CD4-positive, alpha-beta memory T cell (primary cell): ENCODE data around the gene IQCM. TPM values are rescaled to one million over a fixed set of nuclear protein-coding genes. Genes with fewer than 3 reads are reported as not detected.

ENCODE experiments used
- CTCF ChIA-PET: fragments of 350-600 bp; sonication (Branson Sonifier 250); formaldehyde crosslinking; loops from one replicate; lab custom pipeline; 2021; ENCODE audit warnings: inconsistent platforms; ENCODE audit not compliant: partially characterized antibody; lab: Charles Lee
- POLR2A ChIA-PET: fragments of 350-600 bp; sonication (Branson Sonifier 250); formaldehyde crosslinking; loops from one replicate; lab custom pipeline; 2021; ENCODE audit not compliant: partially characterized antibody; lab: Charles Lee
- DNase-seq, 5 donors: peaks; one replicate each; pipeline versions ENCODE4 v3.0.0 to v3.0.0-alpha.2; 2020 to 2022; ENCODE audit warnings: mixed read lengths in 1 of 5
- H3K27ac ChIP-seq: one replicate; pipeline ENCODE4 v1.7.0; 2013; ENCODE audit warnings: low read depth, low read length
- H3K27me3 ChIP-seq: 2 replicates; pipeline ENCODE4 v1.7.0; 2013; ENCODE audit warnings: mild to moderate bottlenecking, low read length, moderate library complexity; ENCODE audit not compliant: insufficient read depth
- H3K36me3 ChIP-seq: 2 replicates; pipeline ENCODE4 v1.7.0; 2013; ENCODE audit warnings: mild to moderate bottlenecking, low read length, moderate library complexity; ENCODE audit not compliant: insufficient read depth
- H3K4me1 ChIP-seq: 2 replicates; pipeline ENCODE4 v1.7.0; 2013; ENCODE audit warnings: mild to moderate bottlenecking, low read length, moderate library complexity; ENCODE audit not compliant: insufficient read depth
- H3K4me3 ChIP-seq, 2 donors: one replicate each; pipeline ENCODE4 v1.7.0; 2013; ENCODE audit warnings: low read length in 2 of 2, mild to moderate bottlenecking in 1 of 2
- H3K9me3 ChIP-seq, 2 donors: one replicate each; pipeline ENCODE4 v1.7.0; 2013; ENCODE audit warnings: low read length in 2 of 2, control low read depth in 1 of 2; ENCODE audit not compliant: control insufficient read depth in 1 of 2
- H3K27ac Mint-ChIP-seq, 7 donors: one replicate each; pipeline ENCODE4 v1.8.0; 2020 to 2021; ENCODE audit warnings: mixed read lengths in 7 of 7, mild to moderate bottlenecking in 6 of 7, inconsistent platforms in 3 of 7, moderate library complexity in 3 of 7
- H3K27me3 Mint-ChIP-seq, 2 donors: one replicate each; pipeline ENCODE4 v1.8.0; 2020 to 2021; ENCODE audit warnings: mixed read lengths in 2 of 2
- H3K36me3 Mint-ChIP-seq, 2 donors: one replicate each; pipeline ENCODE4 v1.8.0; 2020 to 2021; ENCODE audit warnings: mixed read lengths in 2 of 2, inconsistent platforms in 1 of 2, mild to moderate bottlenecking in 1 of 2
- H3K4me1 Mint-ChIP-seq, 4 donors: one replicate each; pipeline ENCODE4 v1.8.0; 2020 to 2021; ENCODE audit warnings: mixed read lengths in 4 of 4, mild to moderate bottlenecking in 1 of 4
- H3K4me3 Mint-ChIP-seq, 8 donors: one replicate each; pipeline ENCODE4 v1.8.0; 2020 to 2021; ENCODE audit warnings: mixed read lengths in 8 of 8, mild to moderate bottlenecking in 7 of 8, moderate library complexity in 6 of 8, inconsistent platforms in 3 of 8
- H3K9me3 Mint-ChIP-seq, 8 donors: one replicate each; pipeline ENCODE4 v1.8.0; 2020 to 2021; ENCODE audit warnings: mixed read lengths in 8 of 8, mild to moderate bottlenecking in 5 of 8, inconsistent platforms in 3 of 8, moderate library complexity in 1 of 8
- intact Hi-C: fragments of 100-400 bp; cut with micrococcal nuclease; formaldehyde crosslinking; loops from one replicate; pipeline ENCODE4 v1.15.1; 2023
- polyA plus RNA-seq, 2 donors: library from polyadenylated mRNA; unstranded; fragments of 300-500 nt; fragmentation: Illumina TruSeq; gene quantifications; one replicate each; pipeline ENCODE4 v1.2.3, GENCODE V29; 2021
- total RNA-seq, 2 experiments: library from RNA; stranded (reverse); gene quantifications; one replicate each; pipeline ENCODE4 v1.2.3, GENCODE V29; 2021

IQCM gene
- total and polyA plus RNA-seq, 4 experiments from 2014 or later: not detected

DNA sequence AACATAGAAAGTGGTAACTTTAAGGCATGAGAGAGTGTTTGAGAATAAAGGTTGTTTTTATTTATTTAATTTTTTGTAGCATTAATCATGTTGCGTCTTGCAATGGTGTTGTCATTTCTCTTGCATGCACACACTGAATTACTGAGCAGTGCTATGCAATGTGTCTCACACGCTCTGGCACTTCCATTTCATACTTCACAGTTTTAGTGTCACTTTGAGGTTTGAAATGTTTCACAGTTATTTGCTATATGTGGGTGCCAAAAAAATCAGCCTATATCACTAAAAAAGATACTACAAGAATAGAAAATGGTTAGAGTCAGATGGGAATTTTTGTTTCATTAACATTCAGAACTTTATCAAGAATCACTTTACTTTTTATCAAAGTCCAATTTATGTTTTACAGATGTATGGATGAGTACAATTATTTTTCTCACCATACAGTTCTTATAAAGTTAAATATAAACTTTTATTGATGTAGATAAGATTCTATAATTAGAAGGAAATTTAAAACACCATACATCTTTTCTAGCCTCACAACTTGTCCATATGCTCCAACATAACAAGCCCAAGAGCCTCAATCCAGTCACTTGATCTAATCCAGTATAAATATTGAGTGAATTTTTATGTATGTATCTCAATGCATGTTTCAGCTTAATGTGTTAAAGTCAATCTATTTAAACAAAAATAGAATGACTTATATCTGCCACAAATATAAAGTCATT is 114.0 kb downstream of the IQCM start:
- CTCF ChIA-PET: no interaction called here

DNA sequence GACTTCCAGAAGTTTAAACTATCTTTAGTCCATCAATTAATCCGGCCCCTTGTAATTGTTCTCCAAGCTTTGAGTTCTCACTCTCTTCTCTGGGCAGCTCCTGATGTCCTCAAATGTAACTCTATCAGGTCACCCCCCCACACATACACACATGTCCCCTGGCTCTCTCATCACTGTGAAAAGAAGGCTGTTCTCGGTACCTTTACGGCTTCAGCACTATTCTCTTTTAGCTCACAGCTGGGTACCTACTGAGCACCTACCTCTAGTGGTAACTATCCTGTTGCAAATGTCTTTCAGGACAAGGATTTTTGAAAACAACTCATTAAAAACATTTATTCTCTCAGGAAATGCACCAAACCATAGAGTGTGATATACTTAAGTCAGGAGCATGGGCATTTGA is 115.4 kb downstream of the IQCM start:
- H3K9me3 Mint-ChIP-seq: peaks cover 0 to 3% (median 0%) of the 10 kb centered on the region in 8 donors
- CTCF ChIA-PET: interaction anchor here (0.7 kb wide), 1 partner anchor 13 kb away, joined by 3 read pairs; no protein-coding TSS in a partner anchor
- H3K4me1 ChIP-seq: no peaks in the 10 kb centered on the region

More for the DNA sequence above, 114.0 kb downstream of the IQCM start:
- Mint-ChIP-seq H3K36me3 (no peaks in the 10 kb centered on the region), H3K27ac (no peak overlapping the region), H3K9me3 (peaks cover 0 to 3% (median 0%) of the 10 kb centered on the region in 8 donors), H3K4me3 (no peak overlapping the region), H3K27me3 (no peaks in the 10 kb centered on the region), H3K4me1 (no peaks in the 10 kb centered on the region)
- H3K27ac ChIP-seq: no peak overlapping the region
- DNase-seq: no peak
- no peaks in the 10 kb centered on the region for H3K27me3 ChIP-seq
- no peaks in the 10 kb centered on the region for H3K9me3 ChIP-seq
- H3K4me1 ChIP-seq: no peaks in the 10 kb centered on the region
- no peak overlapping the region for H3K4me3 ChIP-seq
- POLR2A ChIA-PET: no interaction called here
- intact Hi-C loops: no loop called here
- no peaks in the 10 kb centered on the region for H3K36me3 ChIP-seq

DNA sequence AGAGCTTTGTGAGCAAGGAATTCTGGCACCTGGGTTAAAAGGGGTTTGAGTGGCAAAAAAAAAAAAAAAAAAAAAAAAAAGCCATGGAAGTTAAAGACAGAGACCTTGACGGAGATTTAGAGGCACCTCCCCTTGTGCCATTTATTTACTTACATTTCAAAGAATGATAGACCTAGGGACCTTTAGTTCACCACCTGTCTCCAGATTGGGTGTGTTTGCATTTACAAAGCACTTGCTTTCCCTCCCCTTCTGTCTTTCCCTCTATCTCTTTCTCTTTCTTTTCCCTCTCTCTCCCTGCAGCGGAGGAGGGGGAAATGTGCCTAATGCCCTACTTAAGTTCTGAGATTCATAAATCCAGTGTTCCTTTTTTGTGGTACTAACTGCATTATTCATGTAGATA is 116.0 kb downstream of the IQCM start:
- H3K4me1 Mint-ChIP-seq: no peaks in the 10 kb centered on the region
- Histone ChIP-seq H3K27ac (no peak overlapping the region), H3K36me3 (no peaks in the 10 kb centered on the region), H3K27me3 (no peaks in the 10 kb centered on the region), H3K9me3 (no peaks in the 10 kb centered on the region), H3K4me1 (no peaks in the 10 kb centered on the region), H3K4me3 (no peak overlapping the region)
- no peaks in the 10 kb centered on the region for H3K27me3 Mint-ChIP-seq
- ChIA-PET POLR2A (no interaction called here), CTCF (no interaction called here)
- intact Hi-C loops: no loop called here
- H3K4me3 Mint-ChIP-seq: no peak overlapping the region
- H3K36me3 Mint-ChIP-seq: no peaks in the 10 kb centered on the region
- no peak overlapping the region for H3K27ac Mint-ChIP-seq
- no peak for DNase-seq
- peaks cover 0 to 3% (median 0%) of the 10 kb centered on the region in 8 donors for H3K9me3 Mint-ChIP-seq

More for the DNA sequence above, 115.4 kb downstream of the IQCM start:
- no peak for DNase-seq
- POLR2A ChIA-PET: no interaction called here
- Mint-ChIP-seq H3K4me1 (no peaks in the 10 kb centered on the region), H3K27ac (no peak overlapping the region), H3K27me3 (no peaks in the 10 kb centered on the region), H3K4me3 (no peak overlapping the region), H3K36me3 (no peaks in the 10 kb centered on the region)
- Histone ChIP-seq H3K36me3 (no peaks in the 10 kb centered on the region), H3K27me3 (no peaks in the 10 kb centered on the region), H3K9me3 (no peaks in the 10 kb centered on the region), H3K27ac (no peak overlapping the region), H3K4me3 (no peak overlapping the region)
- intact Hi-C loops: no loop called here

GRCh38 chr4:149690726-149691125 is 124.9 kb downstream of the IQCM start:
- no peaks in the 10 kb centered on the region for H3K9me3 ChIP-seq
- no peak for DNase-seq
- CTCF ChIA-PET: no interaction called here
- intact Hi-C loops: no loop called here
- Mint-ChIP-seq H3K9me3 (peaks cover 2 to 7% (median 4%) of the 10 kb centered on the region in 8 donors), H3K27ac (no peak overlapping the region), H3K36me3 (no peaks in the 10 kb centered on the region), H3K27me3 (no peaks in the 10 kb centered on the region), H3K4me3 (no peak overlapping the region), H3K4me1 (no peaks in the 10 kb centered on the region)
- H3K27ac ChIP-seq: no peak overlapping the region
- POLR2A ChIA-PET: no interaction called here
- no peak overlapping the region for H3K4me3 ChIP-seq
- H3K27me3 ChIP-seq: no peaks in the 10 kb centered on the region
- no peaks in the 10 kb centered on the region for H3K4me1 ChIP-seq
- no peaks in the 10 kb centered on the region for H3K36me3 ChIP-seq

- H3K4me1 Mint-ChIP-seq: no peaks in the 10 kb centered on the region
- H3K27ac Mint-ChIP-seq: no peak overlapping the region
- Histone ChIP-seq H3K9me3 (no peaks in the 10 kb centered on the region), H3K36me3 (no peaks in the 10 kb centered on the region), H3K4me1 (no peaks in the 10 kb centered on the region), H3K27me3 (no peaks in the 10 kb centered on the region), H3K4me3 (no peak overlapping the region), H3K27ac (no peak overlapping the region)
- no peak for DNase-seq
- no peak overlapping the region for H3K4me3 Mint-ChIP-seq
- CTCF ChIA-PET: no interaction called here
- peaks cover 0 to 7% (median under 1%) of the 10 kb centered on the region in 8 donors for H3K9me3 Mint-ChIP-seq
- H3K27me3 Mint-ChIP-seq: no peaks in the 10 kb centered on the region
- POLR2A ChIA-PET: no interaction called here
- H3K36me3 Mint-ChIP-seq: no peaks in the 10 kb centered on the region
- intact Hi-C loops: no loop called here
These were observed 131.1 kb downstream of the IQCM start for GRCh38 chr4:149684516-149684915.

DNA sequence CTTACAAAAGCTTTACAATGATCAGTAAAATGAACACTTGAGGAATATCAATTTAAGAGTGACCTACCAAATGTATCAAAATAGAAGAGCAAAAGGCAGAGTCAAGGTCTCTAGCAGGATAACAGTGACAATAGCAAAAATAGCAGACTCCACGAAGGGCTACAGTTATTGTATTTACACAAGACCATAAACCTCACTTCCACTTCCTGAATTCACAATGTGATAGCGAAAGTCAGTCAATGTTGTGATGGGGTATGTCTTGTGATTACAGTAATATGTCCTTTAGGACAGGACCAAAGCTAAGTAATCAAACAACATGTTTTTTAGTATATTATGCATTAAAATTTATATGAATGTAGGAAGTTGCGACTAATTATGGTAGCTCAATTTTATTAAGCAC is 139.6 kb downstream of the IQCM start:
- Mint-ChIP-seq H3K36me3 (no peaks in the 10 kb centered on the region), H3K9me3 (peaks cover 10 to 24% (median 14%) of the 10 kb centered on the region in 8 donors), H3K4me3 (no peak overlapping the region), H3K27me3 (no peaks in the 10 kb centered on the region), H3K27ac (no peak overlapping the region), H3K4me1 (no peaks in the 10 kb centered on the region)
- Histone ChIP-seq H3K4me3 (no peak overlapping the region), H3K27me3 (no peaks in the 10 kb centered on the region), H3K4me1 (no peaks in the 10 kb centered on the region), H3K27ac (no peak overlapping the region), H3K36me3 (no peaks in the 10 kb centered on the region), H3K9me3 (no peaks in the 10 kb centered on the region)
- POLR2A ChIA-PET: no interaction called here
- CTCF ChIA-PET: no interaction called here
- no peak for DNase-seq
- intact Hi-C loops: no loop called here

- no peaks in the 10 kb centered on the region for H3K36me3 ChIP-seq
- DNase-seq: no peak
- ChIA-PET POLR2A (no interaction called here), CTCF (no interaction called here)
- H3K4me3 ChIP-seq: no peak overlapping the region
- H3K27me3 ChIP-seq: no peaks in the 10 kb centered on the region
- no peak overlapping the region for H3K27ac ChIP-seq
- Mint-ChIP-seq H3K4me3 (no peak overlapping the region), H3K9me3 (peaks cover 0 to 6% (median 4%) of the 10 kb centered on the region in 8 donors), H3K27ac (no peak overlapping the region), H3K36me3 (no peaks in the 10 kb centered on the region), H3K27me3 (peaks cover 0 to 1% of the 10 kb centered on the region in 2 donors), H3K4me1 (no peaks in the 10 kb centered on the region)
- intact Hi-C loops: no loop called here
- no peaks in the 10 kb centered on the region for H3K9me3 ChIP-seq
- H3K4me1 ChIP-seq: no peaks in the 10 kb centered on the region
These were observed 169.9 kb downstream of the IQCM start for GRCh38 chr4:149645790-149646189.
